Stimulated activated naive CD8-positive, alpha-beta T cell treated with anti-CD3 and anti-CD28 coated beads, Interleukin-15, Interleukin-2, amounts not matched to agents 100 U/mL and 50 U/mL, for 24 hours (primary cell): Measurements from ENCODE around the gene ATP6V1B1.

Experiments used
- ATAC-seq: fragments of 150-1000 bp; cut with Tn5 transposase; one replicate; pipeline ENCODE4 v1.10.0; 2021
- DNase-seq: peaks from one replicate; pipeline ENCODE4 v3.0.0; 2021

ATP6V1B1 gene

DNA sequence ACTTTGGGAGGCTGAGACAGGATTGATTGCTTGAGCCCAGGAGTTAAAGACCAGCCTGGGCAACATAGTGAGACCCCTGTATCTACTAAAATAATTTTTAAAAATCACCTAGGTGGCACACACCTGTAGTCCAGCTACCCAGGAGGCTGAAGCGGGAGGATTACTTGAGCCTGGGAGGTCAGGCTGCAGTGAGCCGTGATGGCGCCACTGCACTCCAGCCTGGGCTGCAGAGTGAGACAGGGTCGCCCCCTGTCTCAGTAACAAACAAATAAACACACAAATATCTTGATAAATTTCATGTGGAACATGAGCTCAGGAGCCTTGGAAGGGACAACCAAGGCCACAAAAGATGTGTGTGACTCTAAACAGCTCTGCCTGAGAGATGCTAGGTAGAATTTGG lies 31.0 kb downstream of the ATP6V1B1 start:
- ATAC-seq (no peak), DNase-seq (no peak)

DNA sequence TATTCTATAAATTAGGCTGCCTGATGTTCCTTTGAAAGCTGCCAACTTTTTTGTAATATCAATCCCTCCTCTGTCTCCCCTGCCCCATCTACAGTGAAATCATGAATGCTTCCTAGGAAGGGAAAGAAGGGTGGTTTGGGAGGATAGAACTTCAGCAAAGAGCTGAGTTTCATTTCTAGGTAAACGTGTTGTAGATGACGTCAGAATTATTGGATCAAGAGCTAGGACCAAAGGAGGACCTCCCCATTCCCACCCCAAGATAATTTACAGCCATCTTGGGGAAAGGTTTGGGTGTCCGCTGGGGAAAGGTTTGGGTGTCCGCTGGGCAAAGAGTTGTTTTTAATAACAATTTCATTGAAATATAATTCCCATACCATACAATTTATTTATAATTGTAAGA lies 31.5 kb downstream of the ATP6V1B1 start:
- ATAC-seq (no peak), DNase-seq (no peak)

DNA sequence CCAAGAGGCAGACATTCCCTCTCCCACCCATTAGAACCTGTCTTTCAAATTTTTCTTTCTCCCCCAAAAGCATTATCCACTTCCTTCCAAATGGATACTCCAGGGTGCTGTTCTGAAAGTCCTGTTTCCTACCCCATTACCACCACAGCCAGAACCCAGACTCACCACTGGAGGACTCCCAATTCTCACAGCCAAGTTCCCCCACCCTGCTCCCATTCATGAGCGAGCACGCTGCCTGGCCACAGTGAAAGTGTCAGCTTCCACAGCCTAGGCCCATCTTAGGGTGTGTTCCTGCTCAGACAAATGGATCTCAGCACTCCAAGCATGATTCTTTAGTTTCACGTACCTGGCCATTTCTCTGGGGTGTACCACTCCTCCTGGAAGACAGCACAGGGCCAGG lies 38.9 kb downstream of the ATP6V1B1 start:
- no peak for ATAC-seq
- no peak for DNase-seq

DNA sequence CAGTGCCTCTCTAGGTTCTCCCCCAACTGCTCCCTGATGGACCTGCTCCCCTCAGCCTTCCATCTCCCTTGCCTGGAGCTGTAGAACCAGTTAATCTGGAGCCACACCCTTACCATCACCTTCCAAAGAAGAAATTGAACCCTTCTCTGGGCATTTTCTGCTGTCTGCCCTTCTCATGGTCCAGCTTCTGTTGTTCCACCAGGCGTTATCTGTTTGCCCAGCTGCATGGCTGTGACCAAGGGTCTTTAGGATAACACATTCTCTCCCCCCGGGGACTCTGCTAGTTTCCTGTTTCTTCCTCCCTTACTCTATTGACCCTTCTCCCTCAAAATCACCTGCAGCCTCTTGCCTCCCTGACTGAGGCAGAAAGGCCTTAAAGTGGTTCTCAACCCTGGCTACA lies 39.5 kb downstream of the ATP6V1B1 start:
- ATAC-seq: no peak
- DNase-seq: no peak

DNA sequence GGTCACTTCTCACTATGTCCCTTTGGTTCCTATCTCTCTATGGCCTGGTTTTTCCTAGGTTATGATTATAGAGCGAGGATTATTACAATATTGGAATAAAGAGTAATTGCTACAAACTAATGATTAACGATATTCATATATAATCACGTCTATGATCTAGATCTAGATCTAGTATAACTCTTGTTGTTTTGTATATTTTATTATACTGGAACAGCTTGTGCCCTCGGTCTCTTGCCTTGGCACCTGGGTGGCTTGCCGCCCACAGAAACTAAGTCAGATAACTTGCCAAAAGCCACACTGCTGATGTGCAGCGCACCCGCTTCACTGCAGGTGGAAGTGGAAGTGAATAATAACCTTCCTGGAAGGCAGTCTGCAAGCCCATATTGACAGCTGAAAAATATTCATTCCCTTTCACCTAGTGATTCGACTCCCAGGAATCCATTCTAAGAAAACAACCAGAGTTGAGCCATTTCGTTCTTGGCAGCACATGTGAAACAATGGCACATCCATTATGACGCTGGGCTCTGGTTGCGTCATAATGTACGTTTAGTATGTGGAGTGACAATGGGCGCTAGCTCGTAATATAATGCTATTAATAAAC lies 42.0 kb downstream of the ATP6V1B1 start:
- ATAC-seq (no peak), DNase-seq (no peak)

DNA sequence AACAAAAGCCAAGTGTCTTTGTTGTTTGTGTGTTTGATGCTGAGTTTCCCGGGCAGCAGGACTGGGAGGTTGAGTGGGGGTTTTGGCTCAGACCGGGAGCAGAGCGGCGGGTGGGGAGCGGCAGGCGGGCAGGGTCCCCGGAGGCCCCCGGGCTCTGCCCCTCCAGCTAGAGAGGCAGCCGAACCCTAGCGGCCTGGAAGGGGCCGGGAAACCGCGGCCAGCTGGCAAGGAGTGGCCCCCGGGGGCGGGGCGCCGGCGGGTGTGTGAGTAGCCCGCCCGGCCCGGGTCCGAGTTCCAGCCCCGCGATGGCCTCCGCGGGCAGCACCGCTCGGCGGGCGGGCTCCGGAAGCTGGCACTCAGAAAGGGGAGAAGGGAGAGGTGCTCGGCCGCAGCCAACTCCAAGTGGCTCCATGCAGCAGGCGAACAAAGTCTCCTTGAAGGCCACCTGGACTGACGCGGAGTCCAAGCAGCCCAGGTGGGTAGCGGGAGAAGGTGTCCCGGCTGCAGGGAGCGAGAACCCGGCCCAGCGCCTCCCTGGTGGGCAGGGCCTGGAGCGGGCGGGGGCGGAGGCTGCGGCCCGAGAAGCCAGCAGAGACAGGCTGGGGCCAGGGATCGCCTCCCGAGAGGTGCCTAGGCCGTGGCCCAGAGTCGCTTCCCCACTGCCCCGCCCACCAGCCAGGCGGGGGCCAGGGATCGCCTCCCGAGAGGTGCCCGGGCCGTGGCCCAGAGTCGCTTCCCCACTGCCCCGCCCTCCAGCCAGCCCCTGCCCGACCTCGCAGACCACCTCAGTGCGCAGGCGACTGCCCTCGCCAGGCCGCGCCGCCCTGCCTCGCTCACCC lies 42.9 kb downstream of the ATP6V1B1 start, which contains the start of gene ANKRD53:
ANKRD53 (plus strand) TSS at position 290 of the 839 bp plus-strand sequence; CDS start at position 306, 16 bp downstream.
- ATAC-seq (peak; percentile 51), DNase-seq (no peak)

DNA sequence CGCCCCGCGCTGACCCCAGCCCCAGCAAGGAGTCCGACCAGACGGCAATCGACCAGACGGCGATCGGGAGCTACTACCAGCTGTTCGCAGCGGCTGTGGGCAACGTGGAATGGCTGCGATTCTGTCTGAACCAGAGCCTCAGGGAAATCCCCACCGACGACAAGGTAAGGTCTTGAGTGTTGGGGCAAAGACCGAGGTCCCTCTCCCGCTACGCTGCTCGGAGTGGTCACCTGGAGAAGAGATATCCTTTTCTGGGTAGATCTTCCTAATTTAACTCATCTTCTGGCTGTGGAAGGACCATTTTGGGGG lies 43.4 kb downstream of the ATP6V1B1 start:
- ATAC-seq: no peak
- DNase-seq: no peak

DNA sequence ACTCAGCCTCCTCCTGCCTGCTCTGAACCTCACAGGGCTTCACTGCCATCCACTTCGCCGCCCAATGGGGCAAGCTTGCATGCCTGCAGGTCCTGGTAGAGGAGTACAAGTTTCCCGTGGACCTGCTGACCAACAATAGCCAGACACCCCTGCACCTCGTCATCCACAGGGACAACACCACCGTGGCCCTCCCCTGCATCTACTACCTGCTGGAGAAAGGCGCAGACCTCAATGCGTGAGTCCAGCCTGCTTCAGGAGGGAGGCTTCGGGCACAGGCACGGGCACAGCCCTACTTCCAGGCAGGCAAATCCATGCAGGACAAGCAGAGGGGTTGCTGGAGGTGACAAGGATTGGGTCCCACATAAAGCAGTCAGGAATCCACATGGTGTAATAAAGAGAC lies 43.9 kb downstream of the ATP6V1B1 start:
- no peak for DNase-seq
- ATAC-seq: no peak

DNA sequence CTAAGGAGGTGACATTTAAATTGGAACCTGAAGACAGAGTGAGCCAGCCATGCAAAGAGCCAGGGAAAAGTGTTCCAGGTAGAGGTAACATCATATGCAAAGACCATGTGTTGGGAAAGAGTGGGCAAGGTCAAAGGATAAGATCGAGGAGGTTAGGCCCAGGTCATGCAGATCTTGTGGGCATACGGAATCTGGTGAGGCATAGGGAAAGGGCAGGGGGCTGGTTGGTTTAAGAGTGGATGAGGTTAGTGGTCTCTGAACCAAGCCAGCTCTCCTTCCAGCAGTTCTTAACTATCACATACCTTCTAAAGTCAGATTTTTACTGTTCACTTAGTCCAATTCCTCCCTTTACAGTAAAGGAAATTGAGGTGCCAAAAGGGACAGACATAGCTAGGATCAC lies 45.7 kb downstream of the ATP6V1B1 start:
- ATAC-seq (no peak), DNase-seq (no peak)

DNA sequence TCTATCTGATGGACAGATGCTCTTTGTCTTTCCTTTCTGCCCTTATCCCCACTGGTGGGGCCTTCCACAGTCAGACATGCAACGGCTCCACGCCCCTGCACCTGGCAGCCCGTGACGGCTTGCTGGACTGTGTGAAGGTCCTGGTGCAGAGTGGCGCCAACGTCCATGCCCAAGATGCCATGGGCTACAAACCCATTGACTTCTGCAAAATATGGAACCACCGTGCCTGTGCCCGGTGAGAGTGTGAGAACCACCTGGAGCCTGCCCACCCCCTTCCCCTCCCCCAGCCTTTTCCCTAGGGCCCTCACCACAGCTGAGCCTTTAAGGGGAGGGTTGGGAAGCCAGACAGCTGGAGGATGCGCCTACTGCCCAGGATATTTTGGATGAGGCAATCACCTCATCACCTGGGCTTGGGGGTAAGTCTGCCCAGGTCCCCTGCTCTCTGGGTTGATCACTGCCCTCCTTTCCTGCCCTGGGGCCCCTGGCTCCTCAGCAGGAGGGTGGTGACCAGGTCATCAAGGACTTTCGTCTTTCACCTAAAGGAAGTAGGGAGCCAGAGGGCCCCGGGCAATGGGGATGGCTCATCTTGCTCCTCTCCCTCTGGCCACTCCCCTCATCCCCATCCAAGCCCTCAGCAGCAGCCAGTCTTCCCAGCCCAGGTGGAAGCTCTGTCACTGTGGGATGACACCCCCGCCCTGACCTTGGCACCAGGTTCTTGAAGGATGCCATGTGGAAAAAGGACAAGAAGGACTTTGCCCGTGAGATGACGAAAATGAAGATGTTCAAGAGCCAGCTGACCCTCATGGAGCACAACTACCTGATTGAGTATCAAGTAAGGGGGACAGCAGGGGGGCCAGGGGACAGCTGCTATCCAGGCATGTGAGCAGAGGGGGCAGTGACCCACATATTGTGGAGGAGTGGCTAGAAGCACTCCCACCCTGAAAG lies 46.4 kb downstream of the ATP6V1B1 start:
- ATAC-seq (no peak), DNase-seq (no peak)

DNA sequence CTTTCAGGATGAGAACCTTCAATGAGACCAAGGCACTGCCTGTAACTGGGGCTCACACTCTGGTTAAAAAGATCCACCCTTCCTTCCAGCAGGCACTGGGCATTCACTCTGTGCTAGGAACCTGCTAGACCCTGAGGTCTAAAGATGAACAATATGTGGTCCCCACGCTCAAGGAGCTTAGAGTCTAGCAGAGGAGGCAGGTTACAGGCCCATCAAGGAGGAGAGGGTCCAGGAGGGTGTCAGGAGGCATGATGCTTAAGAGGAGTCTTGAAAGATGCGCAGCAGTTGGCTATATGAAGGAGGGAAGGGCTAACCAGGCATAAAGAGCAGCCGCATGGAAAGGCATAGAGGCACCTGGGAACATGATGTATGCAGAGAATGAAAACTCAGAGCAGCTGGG lies 47.3 kb downstream of the ATP6V1B1 start:
- DNase-seq: no peak

DNA sequence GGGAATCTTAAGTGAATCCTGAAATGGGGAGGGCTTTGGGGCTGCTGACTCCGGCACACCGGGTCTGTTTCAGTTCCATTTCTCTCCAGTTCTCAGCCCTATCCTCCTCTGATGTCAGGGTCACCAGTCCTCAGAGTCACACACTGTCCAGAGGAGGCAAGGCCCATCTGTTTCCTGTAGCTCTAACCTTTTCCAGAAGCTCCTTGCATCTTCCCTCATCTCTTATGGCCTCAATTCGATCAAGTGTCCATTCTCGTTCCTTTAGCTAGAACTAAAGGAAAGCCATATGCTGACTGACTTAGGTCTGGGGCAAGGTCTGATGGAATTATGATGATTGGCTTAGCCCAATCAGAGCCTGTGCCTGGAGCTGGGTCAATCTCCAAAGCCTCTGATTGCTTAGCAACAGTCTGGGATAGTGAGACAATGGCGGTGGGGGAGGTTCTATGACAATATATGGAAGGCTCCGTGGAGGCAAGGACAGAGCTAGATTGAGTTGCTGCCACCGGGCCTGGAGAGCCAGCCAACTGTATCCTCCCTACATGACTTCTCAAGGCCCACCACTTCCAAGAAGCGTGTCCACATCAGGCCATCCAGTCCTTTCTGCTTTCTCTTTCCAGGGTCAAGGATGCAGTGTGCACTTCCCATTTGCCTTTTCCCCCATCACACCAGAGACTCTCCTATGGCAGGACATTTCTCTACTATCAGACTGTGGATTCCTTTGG lies 48.0 kb downstream of the ATP6V1B1 start:
- ATAC-seq (no peak), DNase-seq (no peak)

More for the DNA sequence above, 47.3 kb downstream of the ATP6V1B1 start:
- ATAC-seq: no peak

DNA sequence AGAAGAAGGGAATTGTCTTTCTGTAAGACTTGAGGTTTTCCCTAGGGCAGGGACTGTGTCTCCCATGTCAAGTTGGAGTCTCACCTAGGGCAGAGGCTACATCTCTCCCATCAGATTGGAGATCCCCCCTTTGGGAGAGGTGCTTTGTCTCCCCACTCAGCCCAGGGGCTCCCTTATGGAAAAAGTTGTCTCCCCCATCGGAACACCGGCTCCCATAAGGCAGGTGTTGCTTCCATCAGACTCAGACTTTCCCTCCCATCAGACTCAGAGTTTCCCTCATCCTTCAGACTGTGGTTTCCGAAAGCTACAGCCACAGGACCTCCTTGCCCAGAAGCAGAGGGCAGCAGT lies 48.5 kb downstream of the ATP6V1B1 start:
- DNase-seq: no peak
- no peak for ATAC-seq

DNA sequence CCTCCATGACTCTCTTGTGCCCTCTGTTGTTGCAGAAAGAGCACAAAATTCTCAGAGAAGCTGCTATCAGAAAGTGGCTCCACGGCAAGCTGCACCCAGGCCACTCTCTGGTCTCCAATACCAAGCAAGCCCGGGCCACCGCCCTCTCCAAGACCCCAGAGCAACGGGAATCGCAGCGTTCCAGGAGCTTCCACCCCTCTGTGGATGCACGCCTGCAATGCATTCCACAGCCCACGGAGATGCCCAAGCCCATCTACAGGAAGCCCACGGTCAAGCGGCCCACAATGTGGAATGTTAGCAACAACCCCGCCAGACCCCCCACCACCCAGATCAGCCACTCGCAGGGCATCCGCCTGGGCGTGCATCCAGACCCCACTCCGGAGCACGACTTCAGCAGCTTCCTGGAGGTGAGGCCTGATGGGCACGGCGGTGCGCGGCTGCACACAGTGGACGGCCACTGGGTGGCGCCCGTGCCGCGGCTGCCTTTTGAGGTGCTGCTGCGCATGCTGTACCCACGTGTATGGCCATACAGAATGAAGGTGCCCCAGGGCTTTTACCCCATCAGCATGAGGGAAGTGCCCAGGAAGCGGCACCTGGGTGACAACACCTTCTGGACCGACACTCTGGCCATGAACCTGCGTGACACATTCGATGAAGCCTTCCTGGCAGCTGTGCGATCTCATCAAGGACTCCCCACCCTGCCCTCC lies 49.0 kb downstream of the ATP6V1B1 start:
- ATAC-seq (peak; percentile 95), DNase-seq (peak; percentile 88)

DNA sequence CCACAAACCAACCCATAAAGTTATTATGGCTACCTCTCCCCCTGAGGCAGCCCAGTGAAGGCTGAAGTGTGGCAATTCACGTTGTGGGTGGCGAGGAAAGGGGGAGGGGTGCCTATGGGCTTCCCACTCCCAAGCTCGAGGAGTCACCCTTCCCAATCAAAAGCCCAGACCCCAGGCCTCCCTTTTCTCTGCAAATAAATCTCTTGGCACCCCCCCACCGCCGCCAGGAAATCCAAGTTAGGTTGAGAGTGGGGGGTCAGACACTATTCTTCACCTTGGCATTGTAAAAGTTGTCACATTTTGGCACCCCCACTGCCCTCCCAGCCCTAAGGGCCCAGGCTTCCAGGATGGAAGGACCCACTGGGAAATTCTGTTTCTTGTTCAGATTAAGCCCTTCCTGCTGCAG lies 49.6 kb downstream of the ATP6V1B1 start:
- ATAC-seq: no peak
- no peak for DNase-seq

DNA sequence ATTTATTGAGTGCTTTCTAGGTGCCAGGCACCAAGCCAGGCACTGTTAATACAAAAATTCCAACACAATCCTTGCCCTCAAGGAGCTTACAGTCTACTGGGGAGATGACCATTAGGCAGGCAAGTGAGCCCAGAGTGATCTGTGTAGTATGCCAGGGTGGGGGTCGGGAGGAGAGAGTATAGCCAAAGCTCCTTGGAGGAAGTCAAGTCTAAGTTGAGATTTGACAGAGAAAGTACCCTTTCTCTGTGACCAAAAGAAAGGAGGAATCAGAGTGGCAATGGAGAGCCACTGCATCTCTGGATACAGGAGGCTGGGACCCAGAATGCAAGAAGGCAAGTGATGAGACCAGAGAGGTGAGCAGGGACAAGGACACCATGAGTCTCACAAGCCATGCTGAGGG lies 50.3 kb downstream of the ATP6V1B1 start:
- ATAC-seq (no peak), DNase-seq (no peak)

DNA sequence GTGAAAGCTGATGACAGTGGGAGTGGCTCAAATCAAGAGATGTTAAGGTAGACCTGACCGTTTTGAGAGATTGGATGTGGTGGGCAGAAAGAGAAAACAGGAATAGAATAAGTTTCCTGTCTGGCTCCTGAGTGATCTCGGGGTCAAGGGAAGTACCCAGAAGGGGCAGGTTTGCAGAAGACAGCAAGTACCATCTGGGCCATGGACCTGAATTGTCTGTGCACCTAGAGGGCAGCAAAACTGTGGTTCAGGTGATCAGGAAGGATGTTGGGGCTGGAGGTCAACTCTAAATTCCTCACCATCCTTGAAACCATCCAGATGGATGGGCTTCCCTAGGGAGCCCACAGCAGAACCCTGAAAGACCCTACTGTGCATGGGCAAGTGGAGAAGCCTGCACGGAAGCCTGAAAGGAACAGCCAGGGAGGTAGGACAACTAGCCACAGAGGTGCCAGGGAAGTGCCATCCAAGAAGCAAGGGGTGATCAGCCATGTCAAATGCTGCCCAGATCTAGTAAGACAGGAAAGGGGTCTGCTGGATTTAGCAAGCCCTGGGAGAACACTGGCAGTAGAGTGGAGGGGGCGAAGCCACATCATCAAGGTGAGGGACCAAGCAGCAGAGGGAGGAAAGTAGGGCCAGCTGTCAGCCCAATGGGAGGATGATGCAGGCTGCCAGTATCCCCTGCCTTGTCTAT lies 50.9 kb downstream of the ATP6V1B1 start:
- ATAC-seq (no peak), DNase-seq (no peak)

DNA sequence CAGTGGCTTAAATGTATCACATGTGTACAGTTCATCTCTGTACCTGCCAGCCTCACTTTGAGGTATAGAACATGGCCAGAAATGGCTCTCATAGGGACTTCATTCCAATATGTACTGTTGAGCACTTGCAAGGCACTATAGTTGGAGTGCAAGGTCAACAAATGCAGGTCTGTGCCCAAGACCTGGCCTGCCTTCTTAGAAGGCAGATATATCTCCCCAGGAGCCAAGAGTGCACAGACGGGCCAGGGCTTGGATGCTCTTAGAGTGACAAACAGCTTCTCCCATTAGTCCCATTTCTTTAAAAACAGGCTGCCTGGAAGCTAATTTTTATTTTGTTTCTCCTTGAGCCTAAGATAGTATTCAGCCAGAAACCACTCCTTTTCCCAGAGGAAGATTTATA lies 51.7 kb downstream of the ATP6V1B1 start:
- ATAC-seq (no peak), DNase-seq (no peak)

DNA sequence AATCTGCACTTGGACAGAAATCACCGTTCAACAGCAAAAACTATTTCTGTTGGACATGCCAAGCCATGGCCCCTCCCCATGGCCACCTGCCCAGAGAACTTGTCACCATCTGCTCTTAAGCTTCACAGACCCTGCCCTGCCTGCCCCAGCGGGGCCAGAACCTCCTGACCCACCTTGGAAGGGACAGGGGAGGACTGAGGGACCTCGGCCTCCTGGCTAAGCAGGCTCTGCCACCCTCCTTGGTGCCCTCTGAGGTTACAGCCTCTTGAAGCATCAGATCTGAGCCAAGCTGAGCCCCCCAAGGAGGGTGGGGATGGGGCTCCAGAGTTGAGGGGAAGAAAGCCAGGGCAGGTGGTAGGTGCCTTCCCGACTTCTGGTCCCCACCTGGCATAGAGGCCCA lies 52.5 kb downstream of the ATP6V1B1 start:
- DNase-seq (no peak), ATAC-seq (no peak)

DNA sequence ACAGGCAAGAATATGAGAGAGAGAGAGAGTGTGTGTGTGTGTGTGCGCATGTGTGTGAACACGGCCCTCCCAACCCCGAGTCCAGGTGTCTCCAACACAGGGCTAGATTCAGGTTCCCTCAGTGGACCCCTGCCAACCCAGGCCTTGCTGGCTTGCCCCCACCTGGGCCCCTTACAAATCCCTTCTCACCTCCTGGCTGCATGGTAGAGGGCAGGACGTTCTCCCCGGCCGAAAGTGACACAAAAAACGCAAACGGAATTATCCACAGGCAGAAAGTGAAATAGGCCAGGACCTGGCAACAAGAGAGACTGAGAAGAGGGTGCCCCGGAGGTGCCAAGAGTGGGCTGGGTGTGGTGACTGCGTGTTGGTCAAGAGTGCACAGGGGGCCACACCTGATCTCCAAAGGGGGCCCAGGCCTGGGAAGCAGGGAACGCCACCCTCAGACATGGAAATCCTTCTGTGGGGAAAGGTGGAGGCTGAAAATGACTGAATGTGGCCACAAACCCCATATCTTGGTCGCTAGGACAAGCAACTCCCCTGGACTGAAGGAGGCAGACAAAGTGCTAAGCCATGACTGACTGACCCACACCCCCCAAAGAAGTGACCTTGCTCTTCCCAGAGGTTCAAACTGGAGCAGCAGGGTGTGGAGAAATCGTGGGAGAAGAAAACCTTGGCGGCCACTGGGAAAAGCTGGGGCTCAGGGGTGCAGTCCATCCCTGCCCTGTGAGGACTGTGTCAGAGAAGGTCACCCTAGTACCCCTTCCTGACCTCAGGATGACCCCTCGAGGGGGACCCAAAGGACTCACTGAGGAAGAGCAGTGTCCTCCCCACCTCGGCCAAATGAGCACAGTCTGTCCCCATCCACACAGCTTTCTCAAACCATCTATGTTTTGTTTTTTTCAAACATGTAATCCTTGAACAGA lies 53.3 kb downstream of the ATP6V1B1 start:
- no peak for ATAC-seq
- no peak for DNase-seq
